GM12874 (cell line): Measurements from ENCODE around the gene OR13H1.

Experiments used
- TF ChIP-seq, protein P1 (sequence below): IDR thresholded peaks from 2 replicates; pipeline ENCODE4 v1.5.1; 2011; ENCODE audit warnings: low read depth, mild to moderate bottlenecking, control low read depth, low read length, moderate library complexity; ENCODE audit not compliant: insufficient read depth

The OR13H1 gene, protein sequence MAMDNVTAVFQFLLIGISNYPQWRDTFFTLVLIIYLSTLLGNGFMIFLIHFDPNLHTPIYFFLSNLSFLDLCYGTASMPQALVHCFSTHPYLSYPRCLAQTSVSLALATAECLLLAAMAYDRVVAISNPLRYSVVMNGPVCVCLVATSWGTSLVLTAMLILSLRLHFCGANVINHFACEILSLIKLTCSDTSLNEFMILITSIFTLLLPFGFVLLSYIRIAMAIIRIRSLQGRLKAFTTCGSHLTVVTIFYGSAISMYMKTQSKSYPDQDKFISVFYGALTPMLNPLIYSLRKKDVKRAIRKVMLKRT

DNA sequence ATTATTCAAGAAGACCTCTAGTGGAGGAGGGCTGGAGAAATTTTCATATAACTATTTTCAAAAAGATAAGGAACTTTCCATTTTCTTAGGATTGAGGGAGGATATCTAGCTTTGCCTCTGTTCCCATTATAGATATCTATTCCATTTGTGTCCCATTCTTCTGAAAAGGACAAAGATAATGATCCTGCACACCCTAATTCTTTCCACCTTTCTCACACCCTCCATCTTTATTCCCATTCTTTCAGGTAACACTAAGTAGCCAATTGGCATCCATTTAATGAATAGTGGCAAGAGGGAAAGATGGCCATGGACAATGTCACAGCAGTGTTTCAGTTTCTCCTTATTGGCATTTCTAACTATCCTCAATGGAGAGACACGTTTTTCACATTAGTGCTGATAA lies at the start of gene OR13H1:
Gene OR13H1, plus strand, starts transcription at position 301 of the 400 bp plus-strand sequence. Its CDS starts 0 bp downstream, at position 301.
- TF ChIP-seq, protein P1, sequence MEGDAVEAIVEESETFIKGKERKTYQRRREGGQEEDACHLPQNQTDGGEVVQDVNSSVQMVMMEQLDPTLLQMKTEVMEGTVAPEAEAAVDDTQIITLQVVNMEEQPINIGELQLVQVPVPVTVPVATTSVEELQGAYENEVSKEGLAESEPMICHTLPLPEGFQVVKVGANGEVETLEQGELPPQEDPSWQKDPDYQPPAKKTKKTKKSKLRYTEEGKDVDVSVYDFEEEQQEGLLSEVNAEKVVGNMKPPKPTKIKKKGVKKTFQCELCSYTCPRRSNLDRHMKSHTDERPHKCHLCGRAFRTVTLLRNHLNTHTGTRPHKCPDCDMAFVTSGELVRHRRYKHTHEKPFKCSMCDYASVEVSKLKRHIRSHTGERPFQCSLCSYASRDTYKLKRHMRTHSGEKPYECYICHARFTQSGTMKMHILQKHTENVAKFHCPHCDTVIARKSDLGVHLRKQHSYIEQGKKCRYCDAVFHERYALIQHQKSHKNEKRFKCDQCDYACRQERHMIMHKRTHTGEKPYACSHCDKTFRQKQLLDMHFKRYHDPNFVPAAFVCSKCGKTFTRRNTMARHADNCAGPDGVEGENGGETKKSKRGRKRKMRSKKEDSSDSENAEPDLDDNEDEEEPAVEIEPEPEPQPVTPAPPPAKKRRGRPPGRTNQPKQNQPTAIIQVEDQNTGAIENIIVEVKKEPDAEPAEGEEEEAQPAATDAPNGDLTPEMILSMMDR, result no peak

DNA sequence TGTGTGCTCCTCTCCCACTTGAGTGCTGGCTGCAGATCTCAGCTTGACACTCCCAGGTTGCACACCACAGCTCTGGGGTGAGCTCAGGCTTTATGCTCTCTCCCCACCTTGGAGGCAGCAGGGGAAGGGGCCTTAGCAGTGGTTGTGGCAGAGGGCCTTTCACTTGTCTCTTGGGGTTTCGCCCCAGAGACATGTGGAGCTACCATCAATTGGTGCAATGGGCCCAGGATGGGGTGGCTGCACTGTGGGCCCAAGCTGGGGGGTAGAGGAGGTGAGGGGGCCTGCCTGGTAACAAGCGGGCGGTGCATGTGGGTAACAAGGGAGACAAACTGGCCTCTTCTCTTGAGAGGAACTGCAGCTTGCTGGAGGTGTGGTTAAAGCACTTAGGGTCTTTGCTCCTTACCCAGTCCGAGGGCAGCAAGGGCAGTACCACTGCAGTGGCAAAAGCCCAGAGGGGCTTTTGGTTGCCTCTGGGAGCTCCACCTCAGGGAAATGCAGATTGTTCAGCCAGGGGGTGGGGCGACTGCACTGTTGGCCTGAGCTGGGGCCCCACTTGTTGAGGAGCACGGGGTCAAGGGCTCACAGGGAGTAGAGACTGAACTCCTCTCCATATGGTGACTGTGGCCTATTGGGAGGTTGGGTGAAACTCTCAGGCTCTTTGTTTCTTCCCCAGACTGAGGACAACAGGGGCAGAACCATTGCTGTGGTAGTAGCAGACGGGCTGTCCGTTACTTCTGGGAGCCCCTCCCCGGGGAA lies 30.5 kb upstream of the OR13H1 start:
- TF ChIP-seq, protein P1, result no peak

DNA sequence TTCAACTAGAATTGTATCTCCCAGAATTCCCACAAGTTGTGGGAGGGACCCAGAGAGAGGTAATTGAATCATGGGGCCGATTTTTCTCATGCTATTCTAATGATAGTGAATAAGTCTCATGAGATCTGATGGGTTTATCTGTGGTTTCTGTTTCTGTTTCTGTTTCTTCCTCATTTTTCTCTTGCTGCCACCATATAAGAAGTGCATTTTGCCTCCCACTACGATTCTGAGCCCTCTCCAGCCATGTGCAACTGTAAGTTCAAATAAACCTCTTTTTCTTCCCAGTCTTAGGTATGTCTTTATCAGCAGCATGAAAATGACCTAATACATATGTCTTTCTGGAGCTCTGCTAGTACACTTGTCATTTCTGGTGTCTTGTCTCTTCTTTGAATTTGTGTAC lies 22.1 kb upstream of the OR13H1 start:
- TF ChIP-seq, protein P1, result no peak

DNA sequence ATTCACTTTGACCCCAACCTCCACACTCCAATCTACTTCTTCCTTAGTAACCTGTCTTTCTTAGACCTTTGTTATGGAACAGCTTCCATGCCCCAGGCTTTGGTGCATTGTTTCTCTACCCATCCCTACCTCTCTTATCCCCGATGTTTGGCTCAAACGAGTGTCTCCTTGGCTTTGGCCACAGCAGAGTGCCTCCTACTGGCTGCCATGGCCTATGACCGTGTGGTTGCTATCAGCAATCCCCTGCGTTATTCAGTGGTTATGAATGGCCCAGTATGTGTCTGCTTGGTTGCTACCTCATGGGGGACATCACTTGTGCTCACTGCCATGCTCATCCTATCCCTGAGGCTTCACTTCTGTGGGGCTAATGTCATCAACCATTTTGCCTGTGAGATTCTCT lies 344 bp downstream of the OR13H1 start:
- TF ChIP-seq, protein P1, result 0 out of 2 replicates have a peak, but pooled peaks have one; percentile 10

DNA sequence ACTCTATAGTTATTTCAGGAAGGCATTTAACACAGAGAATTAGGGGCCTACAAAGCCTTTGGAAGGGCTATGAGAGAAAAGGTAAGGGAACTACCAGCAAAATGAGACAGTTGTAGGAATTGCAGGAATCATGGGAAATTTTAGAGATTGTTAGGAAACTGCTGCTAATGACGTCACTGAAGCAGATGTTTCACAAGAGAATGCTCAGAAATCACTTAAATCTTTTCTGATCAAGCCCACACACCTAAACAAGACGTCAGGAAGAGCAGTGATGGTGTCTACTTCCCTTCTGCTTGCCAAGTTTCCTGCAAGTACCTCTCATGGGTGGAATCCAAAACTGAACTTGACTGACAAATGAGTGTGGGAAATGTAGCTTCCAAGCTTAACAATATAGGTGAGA lies 5.1 kb downstream of the OR13H1 start:
- TF ChIP-seq, protein P1, result no peak

DNA sequence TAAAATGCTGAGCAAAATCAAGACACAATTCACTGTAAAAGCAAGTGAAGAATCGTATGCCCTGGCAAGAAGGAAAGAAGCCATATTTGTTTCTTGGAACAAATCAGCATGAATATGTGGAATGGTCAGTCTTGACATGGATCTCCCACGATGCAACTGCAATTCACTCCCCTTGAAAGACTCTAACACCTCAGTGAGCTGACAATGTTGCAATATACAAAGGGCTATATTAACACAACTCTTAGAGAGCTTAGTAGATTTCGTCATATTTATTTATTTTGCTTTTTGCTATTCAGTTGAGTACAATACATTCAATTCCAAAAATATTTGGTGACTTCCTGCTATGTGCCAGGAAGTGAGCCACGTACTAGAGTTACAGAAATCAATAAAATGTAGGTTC lies 14.7 kb downstream of the OR13H1 start:
- TF ChIP-seq, protein P1, result no peak

DNA sequence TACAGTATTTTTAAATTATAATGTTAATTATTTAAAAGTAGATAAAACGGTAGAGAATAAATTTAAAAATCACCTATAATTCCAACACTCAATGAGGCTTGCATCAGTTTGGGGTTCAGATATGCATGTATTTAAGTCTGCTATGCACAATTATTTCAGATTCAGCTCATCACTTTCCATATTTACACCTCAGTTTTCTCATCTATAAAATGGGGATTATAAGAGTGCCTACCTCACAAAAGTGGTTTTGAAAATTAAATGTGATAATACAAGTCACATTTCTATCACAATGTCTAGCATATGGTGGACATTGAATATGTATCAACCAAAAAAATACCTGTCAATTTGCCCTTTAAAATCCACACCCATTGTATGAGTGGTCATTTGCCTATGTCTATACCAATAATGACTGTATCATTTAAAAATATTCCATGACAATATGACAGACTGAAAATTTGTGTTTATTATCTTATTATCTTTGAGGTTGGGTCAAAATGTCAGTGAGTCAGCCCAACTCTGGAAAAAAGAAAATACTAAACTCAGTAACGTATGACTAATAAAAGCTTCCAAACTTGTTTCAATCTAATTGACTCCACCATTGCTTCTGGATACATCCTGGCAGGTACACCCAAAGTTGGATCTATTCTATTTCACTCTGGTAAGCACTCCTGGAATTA lies 20.8 kb downstream of the OR13H1 start:
- TF ChIP-seq, protein P1, result no peak
